Activated T-helper 1 cell treated with Interleukin-2 at 50 U/mL for 16 hours (primary cell): ENCODE measurements around the gene ZSWIM2.
"Not testable (repeated sequence)": the region's sequence is repeated elsewhere in the genome, so short reads cannot be mapped to it uniquely, and the experiment has no call there.

Experiments used
- DNase-seq: peaks from one replicate; pipeline ENCODE4 v3.0.0-alpha.2; 2020; ENCODE audit warnings: low read depth

ZSWIM2 gene

DNA sequence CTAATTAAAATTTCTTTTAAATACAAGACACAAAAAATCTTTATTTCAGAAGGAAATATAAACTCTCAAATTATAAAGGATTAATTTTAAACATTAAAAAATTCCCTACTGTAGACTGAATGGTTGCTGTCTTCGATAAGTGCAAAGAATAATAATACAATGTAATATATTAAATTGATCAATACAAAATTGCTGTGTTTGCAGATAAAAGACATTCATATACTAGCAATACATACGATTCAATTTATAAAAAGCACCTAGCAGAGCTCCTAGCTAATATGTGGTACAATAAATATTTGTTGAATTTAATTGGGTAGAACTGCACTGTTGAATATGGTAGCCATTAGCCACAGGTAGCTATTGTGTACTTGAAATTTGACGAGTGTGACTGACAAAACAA lies 6.6 kb downstream of the ZSWIM2 start:
- DNase-seq: no peak

DNA sequence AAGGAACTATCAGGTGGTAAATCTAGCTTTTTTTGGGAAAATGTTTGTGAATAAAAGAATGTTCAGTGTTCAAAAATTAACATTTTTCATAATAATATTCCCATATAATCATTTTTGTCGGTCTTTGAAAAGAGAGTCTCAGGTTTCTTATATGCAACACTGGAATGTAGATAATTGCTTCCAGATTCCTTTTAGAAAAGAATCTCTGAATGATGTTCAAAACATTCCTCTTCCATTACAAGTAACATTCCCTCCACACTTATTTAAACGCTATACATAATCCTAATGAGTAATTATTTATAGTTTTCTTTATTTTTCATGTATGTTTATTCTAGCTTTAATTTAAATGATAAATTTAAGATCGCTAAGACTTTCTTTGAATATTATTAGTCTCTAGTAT lies 7.0 kb downstream of the ZSWIM2 start:
- DNase-seq: no peak

DNA sequence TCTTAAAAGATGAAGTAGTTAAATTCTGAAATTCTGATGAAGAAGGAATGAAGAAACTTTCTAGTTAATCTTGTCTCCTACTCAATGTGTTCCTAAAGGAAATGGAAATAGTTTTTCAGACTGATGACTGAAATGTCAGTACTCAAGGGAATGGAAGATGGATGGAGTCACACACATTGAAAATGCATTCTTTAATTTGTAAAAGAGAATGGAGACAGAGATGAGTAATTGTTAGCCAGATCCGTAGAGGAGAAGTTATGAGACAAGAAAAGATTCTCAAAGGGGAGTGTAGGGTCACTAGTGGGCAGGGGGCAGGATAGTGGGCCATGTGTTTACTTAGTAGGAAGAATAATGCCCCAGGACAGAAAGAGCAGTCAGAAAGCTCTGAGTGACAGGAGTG lies 13.3 kb downstream of the ZSWIM2 start:
- no peak for DNase-seq

DNA sequence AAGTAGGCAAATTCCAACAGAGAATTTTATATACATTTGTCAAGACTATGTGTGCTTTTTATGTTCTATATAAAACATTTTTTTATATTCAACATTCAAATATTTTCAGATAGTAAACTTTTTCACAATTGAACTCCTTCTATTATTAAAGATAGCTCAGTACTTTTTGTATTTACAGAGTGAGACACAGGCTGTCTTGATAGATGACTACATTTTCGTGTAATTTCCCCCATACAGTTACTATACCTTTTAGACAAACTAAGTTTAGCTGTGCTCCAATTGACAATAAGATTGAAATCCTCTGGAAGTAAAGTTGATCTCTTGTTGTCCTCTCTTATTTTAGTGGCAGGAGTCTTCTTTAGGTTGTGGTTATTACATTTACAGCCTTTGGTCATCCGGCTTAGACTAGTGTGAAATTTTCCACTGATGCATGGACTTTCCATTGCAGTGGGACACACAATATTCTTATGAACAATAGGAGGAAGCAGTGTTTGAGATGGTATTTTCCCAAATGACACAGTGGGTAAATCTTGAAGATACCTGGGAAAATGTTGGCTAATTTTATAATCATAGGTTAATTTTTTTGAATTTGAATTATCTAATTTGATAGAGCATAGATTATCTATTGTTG lies 21.0 kb downstream of the ZSWIM2 start:
- no peak for DNase-seq

DNA sequence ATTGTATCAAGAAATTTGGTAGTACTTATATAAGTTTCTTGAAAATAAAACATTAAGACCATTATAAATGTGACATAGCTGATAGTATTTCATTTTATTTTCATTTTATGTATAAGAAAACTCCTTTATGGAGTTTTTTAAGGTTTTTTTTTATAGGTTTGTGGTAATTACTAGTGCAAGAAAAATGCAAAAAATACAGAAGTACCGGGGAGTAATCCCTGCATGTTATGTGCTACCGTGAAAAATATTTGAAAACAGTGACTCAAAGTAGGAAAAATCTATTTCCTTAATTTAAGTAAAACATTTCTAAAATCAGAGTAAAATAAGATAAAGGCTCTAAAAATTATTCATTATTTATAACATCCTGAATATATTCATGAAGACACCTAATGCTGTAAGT lies 21.6 kb downstream of the ZSWIM2 start:
- no peak for DNase-seq

DNA sequence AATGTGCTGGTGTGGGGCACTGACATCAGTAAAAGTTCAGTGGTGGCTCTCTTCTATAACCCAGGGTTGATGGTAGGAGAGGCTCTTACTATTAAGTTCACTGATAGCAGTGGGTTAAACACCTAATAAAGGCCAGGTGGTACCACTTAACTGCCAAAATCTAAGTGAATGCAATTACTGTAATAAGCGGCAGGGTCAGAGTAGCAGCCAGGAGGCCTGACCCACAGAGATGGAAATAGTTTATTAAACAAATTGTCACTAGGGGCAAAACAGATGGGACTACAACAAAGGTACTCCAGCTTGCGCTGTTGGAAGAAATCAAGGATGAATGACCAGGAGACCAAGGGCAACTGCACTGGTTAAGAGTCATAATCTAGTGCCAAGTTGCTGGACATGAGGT lies 26.6 kb downstream of the ZSWIM2 start:
- DNase-seq: no peak

DNA sequence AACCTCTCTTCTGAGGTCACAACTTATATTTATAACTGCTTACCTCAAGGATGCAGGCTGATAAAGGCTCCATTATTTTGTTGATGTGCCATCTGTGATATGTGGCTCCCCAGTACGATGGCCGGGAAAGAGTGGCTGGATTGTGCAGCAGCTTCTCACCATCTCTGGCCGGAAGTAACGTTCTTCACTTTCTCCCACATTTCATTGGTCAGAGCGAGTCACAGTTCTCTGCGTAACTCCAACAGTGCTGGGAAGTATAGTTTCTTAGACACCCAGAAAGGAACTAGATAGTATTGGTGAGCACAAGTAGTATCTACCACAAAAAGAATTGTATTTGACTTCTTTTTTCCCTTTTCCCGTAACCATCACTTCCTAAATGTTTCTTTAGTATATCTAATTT lies 28.7 kb downstream of the ZSWIM2 start:
- DNase-seq: no peak

DNA sequence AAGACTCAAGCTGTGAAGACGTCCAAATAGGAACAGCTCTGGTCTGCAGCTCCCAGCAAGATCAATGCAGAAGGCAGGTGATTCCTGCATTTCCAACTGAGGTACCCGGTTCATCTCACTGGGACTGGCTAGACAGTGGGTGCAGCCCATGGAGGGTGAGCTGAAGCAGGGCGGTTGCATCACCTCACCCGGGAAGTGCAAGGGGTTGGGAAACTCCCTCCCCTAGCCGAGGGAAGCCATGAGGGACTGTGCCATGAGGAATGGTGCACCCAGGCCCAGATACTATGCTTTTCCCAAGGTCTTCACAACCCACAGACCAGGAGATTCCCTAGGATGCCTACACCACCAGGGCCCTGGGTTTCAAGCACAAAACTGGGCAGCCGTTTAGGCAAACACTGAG lies 37.2 kb downstream of the ZSWIM2 start:
- DNase-seq: not testable (repeated sequence)

DNA sequence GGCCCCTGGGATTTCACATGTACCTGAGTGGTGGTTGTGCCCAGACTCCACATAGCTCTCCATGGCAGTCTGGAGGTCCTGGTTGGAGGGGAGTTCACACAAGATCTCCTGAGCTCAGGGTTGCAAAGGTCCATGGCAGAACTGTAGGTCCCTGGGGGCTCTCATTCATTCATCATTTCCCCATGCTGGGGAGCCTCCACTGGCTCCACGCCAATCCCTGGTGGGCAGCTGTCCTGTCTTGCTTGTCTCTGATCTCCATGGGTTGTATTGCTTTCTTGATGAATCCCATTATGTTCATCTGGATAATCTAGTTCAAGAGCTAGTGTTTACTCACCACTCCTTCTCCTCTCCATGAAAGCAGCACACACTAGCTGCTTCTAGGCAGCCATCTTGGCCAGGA lies 42.4 kb downstream of the ZSWIM2 start:
- DNase-seq: no peak

DNA sequence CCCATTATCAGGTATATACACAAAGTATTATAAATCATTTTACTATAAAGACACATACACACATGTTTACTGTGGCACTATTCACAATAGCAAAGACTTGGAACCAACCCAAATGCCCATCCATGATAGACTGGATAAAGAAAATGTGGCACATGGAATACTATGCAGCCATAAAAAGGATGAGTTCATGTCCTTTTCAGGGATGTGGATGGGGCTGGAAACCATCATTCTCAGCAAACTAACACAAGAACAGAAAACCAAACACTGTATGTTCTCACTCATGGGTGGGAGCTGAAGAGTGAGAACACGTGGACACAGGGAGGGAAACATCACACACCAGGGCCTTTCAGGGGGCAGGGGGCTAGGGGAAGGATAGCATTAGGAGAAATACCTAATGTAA lies 50.4 kb downstream of the ZSWIM2 start:
- not testable (repeated sequence) for DNase-seq

DNA sequence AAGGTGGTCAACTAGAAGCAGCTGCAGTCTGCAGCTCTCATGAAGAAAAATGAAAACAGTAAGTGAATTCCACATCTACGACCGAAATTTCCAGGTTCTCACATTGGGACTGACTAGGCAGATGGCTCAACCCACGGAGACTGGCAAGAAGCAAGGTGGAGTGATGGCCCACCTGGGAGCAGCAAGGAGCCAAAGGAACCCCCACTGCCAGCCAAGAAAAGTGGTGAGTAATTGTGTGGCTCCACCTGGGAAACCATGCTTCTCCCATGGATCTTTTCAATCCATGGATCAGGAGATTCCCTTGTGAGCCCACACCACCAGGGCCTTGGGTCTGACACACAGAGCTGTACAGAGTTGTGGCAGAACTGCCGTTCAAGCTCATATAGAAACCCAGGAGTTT lies 64.0 kb downstream of the ZSWIM2 start:
- no peak for DNase-seq

DNA sequence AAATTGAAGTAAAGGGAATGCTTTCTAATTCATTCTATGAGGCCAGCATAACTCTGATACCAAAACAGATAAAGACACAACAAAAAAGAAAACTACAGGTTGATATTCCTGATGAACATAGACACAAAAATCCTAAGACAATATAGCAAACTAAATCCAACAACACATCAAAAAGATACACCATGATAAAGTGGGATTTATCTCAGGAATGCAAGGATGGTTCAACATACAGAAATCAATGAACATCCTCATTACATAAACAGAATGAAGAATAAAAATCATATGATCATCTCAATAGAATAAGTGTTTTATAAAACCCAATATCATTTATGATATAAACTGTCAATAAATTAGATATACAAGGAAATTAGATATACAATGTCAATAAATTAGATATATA lies 65.7 kb downstream of the ZSWIM2 start:
- no peak for DNase-seq

DNA sequence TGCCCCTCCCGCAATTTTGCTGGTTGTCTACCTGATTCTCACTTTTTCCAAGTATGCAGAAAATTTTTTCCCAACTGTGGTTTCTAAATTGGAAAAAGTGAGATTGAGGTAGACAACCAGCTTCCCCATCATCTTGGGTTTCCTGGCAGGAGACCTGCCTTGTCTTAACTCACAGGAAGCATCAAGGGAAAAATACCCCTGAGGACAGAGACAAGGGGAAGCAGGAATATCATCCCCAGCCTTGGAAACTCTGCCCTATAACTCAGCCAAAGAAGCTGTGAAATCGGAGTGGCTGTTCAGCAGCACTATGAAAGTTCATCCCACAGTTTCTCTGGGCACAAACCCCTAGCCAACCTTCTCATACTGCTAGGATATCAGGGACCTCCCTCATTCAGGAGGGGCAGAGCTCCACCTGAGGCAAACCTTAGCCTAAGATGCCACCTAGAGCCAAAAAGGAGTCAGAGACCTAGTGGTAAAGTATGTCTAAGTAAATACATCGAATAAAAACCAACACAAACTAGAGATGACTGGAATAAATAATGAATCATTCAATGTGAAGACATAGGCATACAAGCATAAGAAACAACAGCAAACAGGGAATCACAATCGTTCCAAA lies 68.2 kb downstream of the ZSWIM2 start:
- no peak for DNase-seq
